GM19463 (cell line): ENCODE results near the gene NPR2.

ENCODE experiments used
- ATAC-seq: cut with Tn5 transposase; IDR thresholded peaks from one replicate; pipeline ENCODE4 v1.9.1; 2021; ENCODE audit warnings: mild to moderate bottlenecking, moderate library complexity; ENCODE audit not compliant: unreplicated experiment

Gene NPR2

DNA sequence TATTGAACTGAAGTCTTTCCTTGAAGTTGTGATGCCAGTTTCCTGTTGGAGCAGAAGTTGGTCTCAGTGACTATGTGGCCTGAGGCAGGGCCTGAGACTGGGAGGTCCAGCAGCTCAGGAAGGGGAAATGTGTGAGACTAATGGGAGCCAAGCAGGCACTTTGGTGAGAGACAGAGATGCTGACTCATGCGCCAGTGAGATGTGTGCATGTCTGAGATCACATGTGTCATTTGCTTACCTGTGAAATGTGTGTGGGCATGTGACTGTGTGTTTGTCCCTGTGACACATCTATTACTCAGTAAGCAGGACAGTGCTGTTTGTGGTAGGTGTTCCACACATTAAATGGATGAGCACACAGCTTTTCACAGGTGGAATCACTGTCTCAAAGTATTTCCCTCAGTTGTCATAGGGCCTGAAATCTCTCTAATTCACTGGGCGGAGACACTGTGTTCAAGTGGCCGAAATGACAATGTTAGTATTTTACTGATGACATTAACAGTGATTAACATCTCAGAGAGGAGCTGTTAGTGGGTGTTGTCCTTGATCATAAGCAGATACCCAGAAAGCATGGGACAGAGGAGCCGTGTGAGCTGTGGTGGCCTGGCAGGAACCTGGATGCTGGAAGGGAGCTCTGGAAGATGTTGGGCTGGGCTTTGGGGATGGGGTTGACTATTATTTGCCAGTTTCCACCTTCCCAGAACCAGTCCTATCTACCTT is 7.4 kb downstream of the NPR2 start:
- ATAC-seq: no peak

GRCh38 chr9:35800530-35800929 is 9.1 kb downstream of the NPR2 start:
- ATAC-seq: no peak

DNA sequence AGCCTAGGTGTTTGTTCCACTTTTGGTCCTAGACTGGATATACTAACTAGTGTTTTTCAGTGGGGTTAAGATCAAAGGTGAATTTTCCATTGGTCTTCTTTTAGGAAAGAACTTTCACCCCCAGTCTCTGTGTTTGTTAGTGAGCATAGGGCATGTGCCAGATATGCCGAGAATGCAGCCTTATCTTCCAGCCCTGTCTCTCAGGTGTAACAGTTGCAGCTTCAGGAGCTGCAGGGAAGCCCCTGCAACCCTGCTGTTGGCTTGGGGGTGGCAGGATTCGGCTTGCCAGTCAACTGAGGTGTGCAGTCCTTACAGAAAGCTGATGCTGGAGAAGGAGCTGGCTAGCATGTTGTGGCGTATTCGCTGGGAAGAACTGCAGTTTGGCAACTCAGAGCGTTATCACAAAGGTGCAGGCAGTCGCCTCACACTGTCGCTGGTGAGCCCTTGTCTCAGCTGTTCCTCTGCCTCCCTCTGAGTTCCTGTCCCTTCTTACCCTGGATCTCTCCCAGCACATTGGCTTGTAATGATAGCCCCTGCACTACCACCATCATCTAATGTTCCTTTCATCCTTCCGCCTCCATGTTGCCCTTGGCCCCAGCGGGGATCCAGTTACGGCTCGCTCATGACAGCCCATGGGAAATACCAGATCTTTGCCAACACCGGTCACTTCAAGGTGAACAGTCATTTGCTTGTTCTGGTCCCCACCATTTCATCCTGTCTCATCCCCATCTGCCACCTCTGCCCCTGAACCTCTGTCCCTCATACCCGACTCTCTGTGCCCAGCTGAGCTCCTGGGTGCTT is 10.1 kb downstream of the NPR2 start:
- ATAC-seq: no peak

- ATAC-seq: no peak
Measured at GRCh38 chr9:35806101-35806500, 14.7 kb downstream of the NPR2 start.

GRCh38 chr9:35808433-35808832 is 17.0 kb downstream of the NPR2 start:
- ATAC-seq: no peak

- no peak for ATAC-seq
Measured at GRCh38 chr9:35810122-35810521, 18.7 kb downstream of the NPR2 start.

GRCh38 chr9:35811381-35812024 is 20.1 kb downstream of the NPR2 start:
- ATAC-seq: no peak

DNA sequence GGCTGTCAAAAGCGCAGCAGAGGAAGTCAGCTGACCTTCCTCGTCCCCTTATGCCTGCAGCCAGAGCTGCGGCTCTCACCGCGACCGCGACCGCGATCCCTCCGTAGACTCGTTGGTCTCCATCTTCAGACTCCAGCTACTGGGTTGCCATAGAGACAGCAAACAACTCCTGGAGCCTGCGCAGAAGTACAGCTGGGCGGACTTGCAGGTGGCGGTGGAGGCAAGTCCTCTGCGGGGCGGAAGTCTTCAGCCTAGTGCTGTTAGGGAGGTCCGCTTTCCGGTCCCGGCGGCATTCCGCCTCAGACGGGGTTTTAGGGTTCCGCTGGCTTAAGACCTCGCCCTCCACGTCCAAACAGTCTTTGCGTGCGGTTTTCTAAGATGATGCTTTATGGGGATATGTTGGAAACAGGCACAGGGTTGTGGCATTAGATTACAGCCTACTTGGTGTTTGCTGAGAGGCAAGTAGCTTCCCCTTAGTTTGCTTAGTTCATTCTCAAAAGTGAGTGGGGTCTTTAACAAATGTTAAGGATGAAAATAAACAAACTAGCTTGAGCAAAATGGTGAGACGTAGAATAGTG is 20.7 kb downstream of the NPR2 start, which contains the start of gene SPAG8:
TSS of gene SPAG8 (minus strand) at position 238 of the 578 bp plus-strand sequence. CDS start at position 123, 115 bp downstream.
- ATAC-seq: peak; percentile 64

DNA sequence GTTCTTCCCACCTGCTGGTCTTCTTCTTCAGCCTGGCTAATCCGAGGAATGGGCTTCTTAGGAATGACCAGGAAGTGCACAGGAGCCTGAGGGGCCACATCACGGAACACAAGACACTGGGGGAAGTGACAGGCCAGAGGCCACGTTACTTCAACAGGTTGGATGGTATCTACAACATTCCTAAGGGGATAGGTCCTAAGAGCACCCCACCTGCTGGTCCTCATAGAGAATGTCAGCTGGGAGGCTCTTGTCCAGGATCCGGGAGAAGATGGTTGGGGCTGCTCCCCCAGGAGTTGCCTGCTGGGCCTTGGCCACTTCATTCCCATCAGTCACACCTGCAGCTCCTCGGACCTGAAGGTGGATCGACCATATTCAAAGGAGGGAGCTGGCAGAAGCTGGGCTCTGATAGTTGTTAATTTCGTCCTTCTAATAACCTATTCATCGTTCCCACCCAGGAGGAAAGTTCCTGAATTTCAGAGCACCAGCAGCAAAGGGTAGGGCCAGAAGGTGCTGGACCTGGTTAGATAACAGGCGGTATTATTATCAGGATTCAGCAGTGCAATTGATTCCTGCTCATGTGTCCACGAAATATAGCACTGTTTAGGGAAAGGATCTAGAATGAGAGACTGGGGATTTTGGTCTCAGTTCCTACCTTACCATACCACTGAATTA is 22.2 kb downstream of the NPR2 start:
- no peak for ATAC-seq

GRCh38 chr9:35814106-35814840 is 22.9 kb downstream of the NPR2 start:
- peak; percentile 17 for ATAC-seq

DNA sequence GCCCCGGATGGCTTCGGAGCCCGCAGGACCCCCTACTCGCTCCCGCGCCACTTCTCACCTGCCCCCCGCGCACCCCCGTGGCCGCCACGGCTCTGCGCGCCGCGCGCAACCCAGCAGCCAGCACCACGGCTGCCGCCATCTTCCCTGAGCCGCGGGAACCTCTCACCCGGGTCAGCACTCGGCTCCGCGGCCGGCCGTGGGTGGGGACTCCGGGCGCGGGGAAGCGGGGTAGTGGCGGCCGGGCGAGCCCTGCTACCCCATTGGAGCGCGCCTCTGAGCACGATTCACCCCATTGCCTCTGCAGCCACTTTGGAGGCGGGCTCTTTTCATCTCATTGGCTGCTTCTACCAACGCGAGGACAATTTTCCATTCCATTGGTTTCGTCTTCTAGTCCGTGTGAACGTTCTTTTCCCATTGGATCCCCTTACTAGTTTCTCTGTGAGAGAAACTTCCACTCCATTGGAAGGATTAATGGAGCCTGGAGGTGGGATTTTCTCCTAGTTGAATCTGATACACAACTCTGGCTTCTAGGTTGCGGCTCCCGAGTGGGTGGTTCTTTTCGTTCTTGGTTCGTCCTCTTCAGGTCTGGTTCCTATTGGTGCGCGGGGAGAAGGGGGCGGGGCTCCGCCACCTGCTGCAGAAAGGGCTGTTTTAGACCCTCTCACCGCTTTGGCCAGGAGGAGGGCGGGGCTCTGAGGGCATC is 23.6 kb downstream of the NPR2 start, which contains the start of gene HINT2:
TSS of gene HINT2 (minus strand) at position 202 of the 703 bp plus-strand sequence. CDS start at position 139, 63 bp downstream.
- ATAC-seq: peak; percentile 73

DNA sequence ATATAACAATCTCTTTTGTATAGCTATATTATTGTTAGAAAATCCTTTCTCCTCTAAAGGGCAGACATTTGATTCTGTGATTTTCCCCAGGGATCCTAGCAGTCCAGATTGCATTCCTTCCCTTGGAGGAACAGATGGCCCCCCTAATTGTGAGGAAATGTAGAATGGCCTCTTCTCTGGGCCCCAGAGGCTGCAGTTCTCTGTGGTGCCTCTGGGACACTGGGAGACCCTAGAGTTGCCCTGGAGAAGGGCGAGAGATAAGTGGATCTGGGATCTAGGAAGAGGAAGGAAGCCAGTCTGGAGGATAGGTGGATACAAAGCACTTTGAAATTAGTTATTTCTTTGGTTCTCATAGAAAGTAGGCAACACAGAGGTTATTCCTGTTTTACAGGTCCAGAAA is 25.3 kb downstream of the NPR2 start:
- no peak for ATAC-seq

DNA sequence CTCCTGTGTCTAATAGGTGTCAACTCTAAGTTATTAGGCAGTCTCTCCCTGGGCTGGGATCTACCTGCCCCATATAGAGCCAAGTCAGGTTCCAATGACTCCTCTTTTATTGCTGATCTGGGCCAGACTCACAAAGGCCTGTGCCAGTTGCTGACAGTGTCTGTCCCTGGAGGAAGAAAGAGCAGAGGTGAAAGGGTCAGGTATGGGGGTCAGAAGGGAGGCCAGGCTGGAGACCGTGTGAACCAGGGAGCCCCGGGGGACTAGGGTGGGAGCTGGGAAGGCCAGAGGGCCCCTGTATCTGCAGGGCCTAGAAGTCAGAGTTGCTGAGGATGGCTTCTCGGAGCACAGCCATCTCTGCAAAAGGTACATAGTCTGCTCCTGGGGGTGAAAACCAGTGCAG is 26.9 kb downstream of the NPR2 start:
- ATAC-seq: no peak

- no peak for ATAC-seq
Measured at GRCh38 chr9:35820076-35820475, 28.7 kb downstream of the NPR2 start.

GRCh38 chr9:35822926-35823325 is 31.5 kb downstream of the NPR2 start:
- no peak for ATAC-seq

- peak; percentile 46 for ATAC-seq
Measured at GRCh38 chr9:35826071-35826701, 34.8 kb downstream of the NPR2 start.

- no peak for ATAC-seq
Measured at GRCh38 chr9:35827486-35827885, 36.1 kb downstream of the NPR2 start.

GRCh38 chr9:35828716-35829083 is 37.3 kb downstream of the NPR2 start, which contains the start of gene FAM221B:
Gene FAM221B (minus strand): TSS chr9:35828732. CDS start chr9:35826161, 2,571 bp downstream.
- ATAC-seq: no peak
